GM18870 (cell line): ENCODE measurements around the gene TIMM44.
"Not testable (repeated sequence)": the region's sequence is repeated elsewhere in the genome, so short reads cannot be mapped to it uniquely, and the experiment has no call there.

Source experiments
- ATAC-seq: cut with Tn5 transposase; IDR thresholded peaks from one replicate; pipeline ENCODE4 v1.9.1; 2021; ENCODE audit warnings: moderate library complexity; ENCODE audit not compliant: unreplicated experiment

The TIMM44 gene

DNA sequence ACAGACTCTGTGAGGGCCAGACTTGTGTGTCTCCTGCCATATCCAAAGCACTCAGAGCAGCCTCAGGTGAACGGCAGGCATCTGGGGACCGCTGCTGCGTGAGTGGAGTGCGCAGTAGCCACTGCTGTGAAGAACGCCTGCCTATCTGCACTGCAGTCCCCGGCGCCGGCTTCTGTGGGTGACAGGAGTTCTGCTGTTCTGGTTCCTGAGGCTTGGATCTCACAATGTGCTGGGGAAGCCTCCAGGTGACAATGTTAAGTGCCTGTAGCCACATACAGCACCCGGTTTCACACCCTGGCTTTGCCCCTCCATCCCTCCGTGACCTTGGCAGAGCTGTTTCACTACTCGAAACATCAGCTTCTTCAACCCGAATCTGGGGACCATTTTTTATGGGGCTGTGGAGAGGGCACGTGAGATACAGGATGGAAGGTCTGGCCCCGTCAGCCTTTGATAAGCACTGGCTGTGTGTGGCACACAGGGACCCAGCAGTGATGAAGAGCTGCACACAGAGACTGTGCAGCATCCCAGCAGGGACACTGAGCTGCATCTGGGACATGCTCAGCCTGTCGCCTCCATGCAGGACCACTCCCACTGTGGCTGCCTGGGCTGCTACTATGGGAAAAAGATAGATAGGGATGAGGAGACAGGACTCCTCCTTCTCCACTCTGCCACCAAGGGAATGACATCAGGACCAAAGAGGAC is 33.7 kb upstream of the TIMM44 start:
- no peak for ATAC-seq

DNA sequence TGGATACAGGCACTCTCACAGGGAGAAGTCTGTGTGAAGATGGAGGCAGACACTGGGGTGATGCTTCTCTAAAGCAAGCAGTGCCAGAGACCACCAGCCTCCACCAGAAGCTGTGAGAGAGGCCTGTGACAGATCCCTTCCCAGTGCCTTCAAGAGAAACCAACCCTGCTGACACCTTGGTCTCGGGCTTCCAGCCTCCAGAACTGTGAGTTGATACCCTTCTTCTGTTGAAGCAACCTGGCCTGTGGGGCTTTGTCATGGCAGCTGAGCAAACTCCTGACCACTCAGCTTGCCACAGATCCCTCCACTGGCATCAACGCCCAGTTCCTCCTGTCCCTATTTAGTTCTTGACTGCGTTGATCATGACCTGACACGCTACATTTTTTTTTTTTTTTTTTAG is 33.0 kb upstream of the TIMM44 start:
- no peak for ATAC-seq

DNA sequence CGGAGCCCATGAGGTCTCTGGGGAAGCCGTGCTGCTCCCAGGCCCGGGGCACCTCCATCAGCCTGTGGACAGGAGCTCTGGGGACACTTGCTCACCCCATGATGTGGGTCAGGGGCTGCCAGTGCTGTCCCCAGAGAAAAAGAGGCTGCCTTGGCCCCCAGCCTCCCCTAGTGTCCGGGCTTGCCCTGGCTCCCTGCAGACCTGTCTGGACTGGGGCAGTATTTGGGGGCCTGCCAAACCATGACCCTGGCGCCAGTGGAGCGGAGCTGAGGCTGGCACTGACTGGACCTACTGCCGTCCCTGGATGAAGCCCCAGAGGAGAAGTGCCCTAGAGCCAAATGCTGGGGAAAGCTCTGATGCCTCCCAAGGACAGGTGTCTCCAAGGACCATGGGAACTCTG is 31.6 kb upstream of the TIMM44 start:
- ATAC-seq: no peak

DNA sequence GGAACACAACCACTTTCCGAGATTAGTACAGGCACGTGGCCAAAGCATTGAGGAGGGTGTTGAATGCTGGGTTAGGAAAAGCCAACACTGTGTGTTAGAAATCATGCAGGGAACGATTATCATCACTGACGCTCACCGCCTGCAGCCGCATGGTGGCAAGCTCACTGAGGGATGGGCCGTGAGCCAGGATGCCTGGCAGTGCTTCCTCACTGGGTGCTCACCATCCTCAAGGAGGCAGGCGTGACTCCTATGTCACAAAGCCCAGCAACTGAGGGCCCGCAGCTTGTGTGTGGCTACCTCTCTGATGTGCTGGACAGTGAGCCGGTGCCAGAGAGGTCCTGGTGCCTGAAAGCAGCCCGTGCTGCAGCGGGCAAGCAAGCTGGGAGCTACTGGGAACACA is 30.4 kb upstream of the TIMM44 start:
- no peak for ATAC-seq

DNA sequence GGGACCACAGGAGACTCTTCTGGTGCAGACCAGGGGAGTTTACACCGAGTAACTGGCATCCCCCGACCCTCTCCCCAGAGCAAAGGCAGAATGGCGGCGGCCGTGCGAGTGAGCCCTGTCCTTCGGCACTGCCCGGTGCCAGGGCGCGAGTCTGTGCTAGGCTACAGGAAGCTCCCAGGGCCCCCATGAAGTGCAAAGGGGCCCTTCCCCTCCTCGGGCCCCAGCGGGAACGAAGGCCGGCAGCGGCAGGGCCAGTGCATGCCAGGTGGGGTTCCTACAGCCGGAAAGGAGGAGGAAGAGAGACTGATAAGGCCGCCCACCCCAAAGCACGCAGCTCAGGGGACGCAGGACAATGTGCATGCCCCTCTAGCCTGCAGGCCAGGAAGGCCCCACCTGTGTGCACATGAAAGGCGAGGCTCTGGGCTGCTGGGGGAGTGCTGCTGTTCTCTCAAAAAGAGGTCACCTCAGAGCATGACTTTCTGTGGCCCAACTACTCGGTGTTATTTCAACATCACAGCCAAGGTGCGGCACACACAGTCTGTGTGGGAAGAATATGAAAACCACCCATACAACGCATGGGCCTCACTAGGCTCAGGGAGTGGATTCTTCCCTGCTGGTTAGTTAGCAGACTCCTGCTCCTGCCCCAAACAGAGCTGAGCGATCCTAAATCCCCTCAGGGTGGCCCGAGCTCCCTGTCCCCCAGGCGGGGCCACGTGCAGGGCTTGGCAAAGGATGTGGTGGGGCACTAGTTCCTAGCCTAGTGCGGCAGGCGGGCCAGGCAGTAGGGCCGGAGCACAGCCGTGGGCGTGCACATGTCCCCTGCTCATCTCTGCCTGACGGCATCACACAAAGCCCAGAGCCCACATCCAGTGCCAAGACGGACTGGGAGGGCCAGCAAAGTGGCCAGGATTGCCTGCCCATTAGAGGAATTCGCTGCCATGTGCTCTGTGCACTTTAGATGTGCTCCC is 28.4 kb upstream of the TIMM44 start:
- no peak for ATAC-seq

DNA sequence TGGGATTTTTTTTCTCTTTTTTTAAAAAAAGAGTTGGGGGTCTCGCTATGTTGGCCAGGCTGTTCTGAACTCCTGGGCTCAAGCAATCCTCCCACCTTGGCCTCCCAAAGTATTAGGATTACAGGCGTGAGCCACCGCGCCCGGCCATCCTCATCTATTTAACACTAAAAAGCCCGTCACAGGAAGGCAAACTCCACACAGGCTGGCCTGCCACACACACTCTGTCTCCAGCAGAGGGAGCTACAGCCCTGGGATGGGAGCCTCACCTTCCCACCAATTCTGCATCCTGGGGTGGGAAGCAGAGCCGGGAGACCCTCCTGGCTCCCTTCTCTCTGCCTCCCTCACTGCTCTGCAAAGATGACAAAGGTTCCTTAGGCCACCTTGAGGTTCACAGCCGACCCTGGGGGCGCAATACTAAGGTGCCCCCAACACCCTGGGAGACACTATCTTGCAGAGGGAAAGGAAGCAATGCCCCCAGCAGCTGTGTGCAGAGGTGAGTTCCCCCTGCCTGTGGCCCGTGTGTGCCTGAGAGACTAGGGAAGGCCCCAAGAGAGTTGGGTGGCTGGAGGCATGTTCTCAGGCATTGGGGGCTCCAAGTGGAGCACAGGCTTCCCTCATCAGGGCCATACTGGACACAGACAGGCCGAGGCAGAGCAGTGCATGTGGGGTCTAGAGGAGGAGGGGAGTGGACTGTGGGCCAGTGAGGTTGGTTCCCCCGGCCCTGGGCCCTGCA is 27.4 kb upstream of the TIMM44 start:
- ATAC-seq: no peak

DNA sequence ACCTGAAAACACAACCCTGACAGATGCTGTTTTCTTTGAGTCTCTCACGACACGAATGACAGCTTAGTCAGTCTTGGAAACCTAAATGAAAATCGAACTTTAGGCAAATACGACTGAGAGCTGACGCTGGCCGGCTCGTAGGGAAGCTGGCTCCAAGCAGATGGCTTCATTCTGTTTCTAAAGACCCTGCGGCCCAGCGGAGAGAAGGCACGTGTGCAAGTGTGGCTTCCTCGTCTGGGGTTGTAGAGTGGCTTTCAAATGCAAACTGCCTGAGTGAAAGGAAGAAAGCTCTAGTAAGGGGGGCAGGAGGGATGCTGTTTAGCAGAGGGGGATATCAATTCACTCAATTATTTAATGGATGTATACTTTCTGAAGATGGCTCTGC is 26.1 kb upstream of the TIMM44 start:
- ATAC-seq: no peak

DNA sequence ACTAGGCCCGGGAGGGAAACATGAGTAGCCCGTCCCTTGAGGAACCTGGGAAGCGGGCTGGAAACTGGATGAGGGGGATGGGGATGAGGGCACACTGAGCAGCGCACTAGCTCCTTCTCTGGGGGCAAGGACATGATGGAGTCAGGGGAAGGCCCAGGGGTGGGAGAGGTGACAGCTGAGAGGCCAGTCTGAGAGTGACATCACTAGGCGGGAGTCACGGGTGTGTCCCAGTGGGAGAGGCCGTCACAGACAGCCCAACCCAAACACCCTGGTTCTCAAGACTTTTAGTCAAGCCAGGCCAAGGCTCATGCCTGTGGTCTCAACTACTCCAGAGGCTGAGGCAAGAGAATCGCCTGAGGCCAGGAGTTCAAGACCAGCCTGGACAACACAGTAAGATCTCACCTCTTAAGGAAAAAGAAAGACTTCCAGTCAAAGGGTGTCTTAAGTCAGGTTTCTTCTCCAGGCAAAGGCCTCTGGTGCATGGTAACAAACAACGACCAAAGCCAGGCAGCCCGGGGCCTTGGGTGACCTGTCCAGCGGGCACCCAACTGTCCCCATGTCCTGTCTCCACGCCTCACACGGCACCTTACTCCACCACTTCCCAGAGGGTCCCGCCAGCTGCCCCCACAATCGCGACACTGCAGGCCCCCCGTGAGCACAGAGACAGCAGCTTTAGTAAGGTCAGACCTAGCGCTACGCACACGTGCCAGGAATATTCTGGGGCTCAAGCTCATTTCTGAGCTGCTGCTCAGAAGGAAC is 25.5 kb upstream of the TIMM44 start:
- no peak for ATAC-seq

DNA sequence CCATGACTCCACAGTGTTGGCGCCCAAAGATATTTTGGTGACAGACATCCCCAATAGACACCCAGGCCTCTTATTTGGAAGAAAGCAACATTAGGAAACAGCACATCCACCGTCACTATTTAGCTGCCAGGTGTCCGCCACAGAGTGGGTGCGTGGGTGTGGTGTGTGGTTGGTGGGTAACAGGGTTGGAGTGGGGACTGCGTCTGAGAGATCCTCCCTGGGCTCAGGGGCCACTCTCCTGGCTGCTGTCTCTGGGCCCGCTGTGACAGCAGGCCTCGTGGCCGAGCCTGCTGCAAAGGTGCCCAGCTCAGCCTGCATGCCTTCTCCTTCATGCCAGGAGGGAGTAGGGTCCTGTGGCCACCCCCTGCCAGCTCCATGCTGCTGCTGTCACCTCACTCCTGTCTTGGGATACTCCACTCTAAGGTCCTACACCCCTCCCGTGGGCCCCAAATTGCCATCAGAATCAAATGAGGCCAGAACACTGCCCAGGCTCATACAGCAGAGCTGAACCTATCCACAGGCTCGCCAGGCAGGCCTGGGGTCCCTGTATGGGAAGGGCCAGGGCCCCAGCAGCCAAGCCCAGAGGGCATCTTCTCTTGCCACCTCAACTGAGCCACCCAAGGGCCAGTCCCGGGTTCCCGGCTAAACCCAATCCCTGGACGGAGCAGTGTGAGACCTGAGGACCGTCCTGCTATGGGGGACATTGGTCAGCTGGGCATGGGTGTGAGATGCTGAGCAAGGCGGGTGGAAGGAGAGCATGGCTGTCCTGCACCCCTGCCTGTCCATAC is 24.7 kb upstream of the TIMM44 start:
- no peak for ATAC-seq

DNA sequence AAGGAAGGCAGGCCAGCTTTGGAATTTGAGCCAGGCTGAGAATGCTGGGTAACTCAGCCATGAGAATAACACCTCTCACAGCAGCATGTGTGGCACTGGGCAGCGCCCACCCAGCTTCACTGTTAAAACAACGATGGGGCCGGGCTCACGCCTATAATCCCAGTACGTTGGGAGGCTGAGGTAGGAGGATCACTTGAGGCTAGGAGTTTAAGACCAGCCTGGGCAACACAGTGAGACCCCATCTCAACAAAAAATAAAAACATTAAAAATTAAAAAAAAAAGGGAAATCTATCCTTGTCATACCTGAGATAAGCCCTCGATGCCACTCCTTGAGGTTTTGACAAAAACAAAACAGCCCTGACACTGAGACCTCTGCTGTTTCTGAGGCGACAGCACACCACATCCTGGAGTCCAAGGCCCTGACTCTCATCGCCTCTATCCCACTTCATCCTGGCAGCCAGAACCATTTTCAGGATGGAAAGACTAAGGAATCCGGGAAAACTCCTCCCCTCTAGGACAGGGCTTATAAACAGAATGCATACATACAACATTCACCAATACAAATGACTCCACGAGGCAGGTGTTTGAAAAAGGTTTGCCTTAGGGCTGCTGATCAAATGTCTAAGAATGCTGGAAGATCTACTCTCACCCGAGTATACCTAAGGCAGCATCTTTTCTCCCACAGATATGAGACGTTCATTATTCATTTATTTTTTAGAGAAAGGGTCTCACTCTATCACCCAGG is 22.6 kb upstream of the TIMM44 start:
- no peak for ATAC-seq

DNA sequence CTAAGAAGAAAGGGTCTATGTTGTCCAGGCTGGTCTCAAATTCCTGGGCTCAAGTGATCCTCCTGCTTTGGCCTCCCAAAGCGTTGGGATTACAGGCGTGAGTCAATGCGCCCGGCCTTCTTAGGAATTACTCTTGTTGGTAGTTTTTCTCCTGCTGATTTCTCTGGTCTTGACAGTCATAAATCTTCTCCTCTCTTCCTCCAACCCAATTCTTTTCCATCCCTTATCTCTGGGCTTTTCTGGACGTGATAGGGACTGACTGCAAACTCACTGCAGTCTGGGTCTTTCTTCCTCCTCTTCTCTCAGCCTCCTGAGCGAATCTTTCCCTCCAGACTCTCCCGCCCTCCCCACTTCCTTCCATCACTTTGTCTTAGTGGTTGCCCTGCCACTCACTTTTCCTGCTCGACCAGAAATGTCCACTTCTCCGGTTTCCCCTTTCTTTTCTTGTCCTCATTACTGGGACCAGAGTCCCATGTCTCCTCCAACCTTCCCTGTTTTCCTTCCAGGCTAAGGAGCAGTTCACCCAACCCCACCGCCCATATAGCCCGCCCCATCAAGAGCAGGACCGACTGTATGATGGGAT is 21.9 kb upstream of the TIMM44 start:
- ATAC-seq: no peak

DNA sequence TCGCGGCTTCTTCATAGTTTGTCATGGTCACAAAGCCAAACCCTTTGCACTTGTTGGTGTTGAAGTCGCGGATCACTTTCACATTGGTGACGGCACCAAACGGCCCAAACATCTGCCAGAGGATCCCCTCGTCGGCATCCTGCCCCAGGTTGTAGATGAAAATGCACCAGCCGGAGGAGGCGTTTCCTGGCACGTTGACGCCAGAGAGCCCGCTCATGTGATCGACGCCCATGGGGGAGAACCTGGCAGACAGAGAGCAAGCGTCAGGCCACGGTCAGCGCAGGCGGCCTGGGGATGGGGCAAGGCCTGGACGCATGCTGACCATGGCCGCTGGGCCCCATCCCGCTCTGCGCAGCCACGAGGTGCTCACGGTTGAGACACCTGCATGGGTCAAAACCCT is 20.1 kb upstream of the TIMM44 start:
- ATAC-seq: no peak

DNA sequence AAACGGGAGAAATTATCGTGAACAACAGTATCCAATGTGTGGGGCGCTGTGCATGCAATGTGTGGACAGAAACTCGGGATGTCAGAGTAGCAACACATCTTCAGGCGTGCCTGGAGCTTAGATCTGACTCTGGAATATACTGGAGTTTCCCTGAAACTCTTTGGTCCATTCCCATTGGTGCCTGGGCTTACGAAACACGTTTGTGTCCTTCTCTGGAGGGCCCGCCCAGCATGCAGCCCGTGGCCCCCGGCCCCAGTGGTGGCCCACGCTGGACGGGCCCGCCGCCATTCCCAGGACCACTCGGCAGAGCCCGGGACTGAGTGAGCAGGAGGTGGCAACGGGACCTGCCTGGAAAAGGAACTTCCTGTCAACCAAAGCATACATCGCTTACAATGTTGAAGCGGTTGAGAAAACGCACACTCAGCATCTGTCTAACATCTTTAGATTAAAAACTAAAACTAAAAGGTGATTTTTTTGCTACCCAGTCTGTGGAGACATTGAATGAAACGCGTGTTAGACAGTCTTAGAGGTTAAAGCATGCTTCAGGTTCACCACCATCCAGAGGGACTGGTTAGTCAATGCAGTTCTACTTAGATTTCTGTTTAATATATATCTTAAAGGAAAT is 19.3 kb upstream of the TIMM44 start:
- ATAC-seq: no peak

DNA sequence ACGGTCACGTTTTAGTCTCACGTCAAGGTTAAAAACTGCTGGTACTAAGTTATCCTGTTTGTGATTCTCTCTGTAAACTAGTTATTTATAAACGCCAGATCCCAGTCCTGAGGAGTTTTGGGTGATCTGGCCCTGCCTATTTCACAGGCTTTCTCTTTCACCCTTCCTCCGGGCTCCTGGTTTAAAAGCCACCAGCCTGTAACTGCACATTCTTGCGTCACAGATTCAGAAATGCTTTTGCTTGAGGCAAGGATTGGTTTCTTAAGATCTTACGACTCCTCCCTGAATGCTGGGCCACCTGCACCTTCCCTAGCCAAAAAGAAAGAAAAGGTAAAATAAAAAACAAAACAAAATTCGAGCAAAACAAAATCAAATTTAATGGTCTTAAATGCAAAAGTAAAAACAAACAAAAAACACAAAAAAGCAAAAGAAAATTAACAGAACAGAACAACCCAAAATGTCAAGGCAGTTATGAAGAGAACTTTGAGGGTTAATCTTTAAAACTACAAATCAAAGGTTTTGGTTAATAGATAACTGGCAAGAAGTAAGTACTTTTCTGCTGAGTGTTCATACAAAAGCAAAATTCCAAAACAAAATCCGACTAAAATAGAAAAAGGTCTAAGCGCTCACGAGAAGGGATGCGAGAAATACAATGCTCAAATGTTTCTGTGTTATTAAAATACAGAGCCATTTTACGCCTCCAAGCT is 18.6 kb upstream of the TIMM44 start:
- ATAC-seq: no peak

DNA sequence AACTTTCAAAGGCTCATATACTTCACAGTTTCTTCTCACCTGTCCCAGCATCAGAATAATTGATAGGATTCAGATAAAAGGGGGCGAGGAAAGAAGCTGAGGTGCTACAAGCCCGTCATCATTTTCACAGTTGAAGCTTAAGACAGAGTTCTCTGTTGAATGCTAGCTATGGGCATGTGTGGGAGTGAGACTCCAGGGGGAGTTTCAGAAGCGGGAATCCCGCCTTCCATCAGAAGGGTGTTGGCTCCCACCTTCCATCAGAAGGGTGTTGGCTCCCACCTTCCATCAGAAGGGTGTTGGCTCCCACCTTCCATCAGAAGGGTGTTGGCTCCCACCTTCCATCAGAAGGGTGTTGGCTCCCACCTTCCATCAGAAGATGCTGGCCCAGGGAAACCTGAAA is 17.6 kb upstream of the TIMM44 start:
- ATAC-seq: not testable (repeated sequence)

DNA sequence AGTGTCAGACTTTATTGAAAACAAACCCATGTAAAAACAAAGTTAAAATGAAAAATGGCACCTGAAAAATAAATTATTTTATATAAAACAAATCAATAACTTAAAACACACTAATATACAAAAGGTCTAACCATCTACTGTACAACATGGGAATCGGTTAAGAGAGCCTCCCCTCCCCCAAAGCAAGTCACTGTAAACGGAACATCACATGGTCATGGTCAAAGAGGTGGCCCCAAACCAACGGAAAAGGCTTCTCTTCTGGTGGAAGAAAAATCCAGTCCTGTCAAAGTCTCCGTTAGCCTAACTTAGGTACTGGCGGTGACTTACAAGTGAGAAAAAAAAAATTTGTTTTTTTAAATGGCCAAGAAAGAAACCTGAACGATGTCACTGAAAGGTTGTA is 15.7 kb upstream of the TIMM44 start:
- ATAC-seq: no peak

DNA sequence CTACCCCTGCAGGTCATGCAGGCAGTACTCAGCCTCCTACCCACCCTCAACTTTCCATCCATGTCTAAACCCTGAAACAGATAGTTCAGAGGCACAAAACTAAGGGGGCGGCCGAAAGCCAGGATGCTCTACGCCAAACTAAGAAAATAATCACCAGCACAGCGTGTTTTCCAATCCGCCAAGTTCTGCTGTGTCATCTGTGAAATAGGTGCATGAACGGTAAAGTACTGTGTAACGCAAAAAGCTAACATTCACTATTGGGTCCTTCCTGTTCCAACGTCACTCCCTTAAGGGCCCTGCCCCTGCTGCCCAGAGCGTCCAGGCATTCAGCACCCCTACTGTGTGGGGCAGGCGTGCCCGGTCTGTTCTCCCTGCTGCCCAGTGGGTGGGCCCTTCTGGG is 12.2 kb upstream of the TIMM44 start:
- no peak for ATAC-seq

DNA sequence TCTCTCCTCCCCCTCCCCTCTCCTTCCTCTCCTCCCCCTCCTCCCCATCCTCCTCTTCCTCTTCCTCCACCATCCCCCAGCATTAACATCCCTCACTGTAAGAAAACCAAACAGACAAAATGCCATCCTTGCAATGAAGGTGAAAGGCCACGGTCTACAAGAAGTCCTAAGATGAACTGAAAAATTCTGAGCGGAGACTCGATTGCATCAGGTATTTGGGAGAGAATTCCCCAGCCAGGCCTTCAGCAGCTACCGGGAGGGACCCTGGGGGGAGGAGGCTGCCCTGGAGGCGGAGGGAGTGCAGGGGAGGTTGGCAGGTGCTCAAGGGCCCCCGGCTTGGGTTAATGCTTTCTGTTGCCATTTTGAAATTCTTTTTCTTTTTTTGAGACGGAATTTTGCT is 10.1 kb upstream of the TIMM44 start:
- ATAC-seq: no peak
